Endothelial cell (in vitro differentiated cells): ENCODE measurements around the gene FANCE. TPM values are rescaled to one million over a fixed set of nuclear protein-coding genes. Genes with fewer than 3 reads are reported as not detected.

ENCODE experiments used
- DNase-seq: peaks from one replicate; pipeline ENCODE4 v3.0.0; 2021; ENCODE audit warnings: low spot score
- H3K27ac Mint-ChIP-seq: one replicate; pipeline ENCODE4 v1.8.0; 2021; ENCODE audit warnings: mixed read lengths, inconsistent platforms; ENCODE audit not compliant: unreplicated experiment
- H3K27me3 Mint-ChIP-seq: one replicate; pipeline ENCODE4 v1.8.0; 2021; ENCODE audit warnings: mild to moderate bottlenecking, moderate library complexity, mixed read lengths, inconsistent platforms; ENCODE audit not compliant: unreplicated experiment
- H3K36me3 Mint-ChIP-seq: one replicate; pipeline ENCODE4 v1.8.0; 2021; ENCODE audit warnings: mild to moderate bottlenecking, low read depth, mixed read lengths, inconsistent platforms; ENCODE audit not compliant: unreplicated experiment
- H3K4me1 Mint-ChIP-seq: one replicate; pipeline ENCODE4 v1.8.0; 2021; ENCODE audit warnings: mild to moderate bottlenecking, mixed read lengths, inconsistent platforms; ENCODE audit not compliant: unreplicated experiment
- H3K4me3 Mint-ChIP-seq: one replicate; pipeline ENCODE4 v1.8.0; 2021; ENCODE audit warnings: mild to moderate bottlenecking, mixed read lengths, inconsistent platforms; ENCODE audit not compliant: unreplicated experiment
- H3K9me3 Mint-ChIP-seq: one replicate; pipeline ENCODE4 v1.8.0; 2021; ENCODE audit warnings: mixed read lengths, inconsistent platforms; ENCODE audit not compliant: unreplicated experiment
- total RNA-seq: library from RNA; stranded (reverse); fragmentation: NEBNext Ultra II Directional; extraction: Animal tissue kit (Norgen Biotek cat#: 25700); gene quantifications from one replicate; pipeline ENCODE4 v1.2.1, GENCODE V29; 2021; ENCODE audit not compliant: unreplicated experiment
- TF ChIP-seq, protein P1 (sequence below): fragments of 200-600 bp; sonication (generic); IDR thresholded peaks from one replicate; pipeline ENCODE4 v1.5.0; 2021; ENCODE audit warnings: antibody characterized with exemption; ENCODE audit not compliant: unreplicated experiment

Gene FANCE
- total RNA-seq, 1 donor from 2014 or later = 21.8 TPM

DNA sequence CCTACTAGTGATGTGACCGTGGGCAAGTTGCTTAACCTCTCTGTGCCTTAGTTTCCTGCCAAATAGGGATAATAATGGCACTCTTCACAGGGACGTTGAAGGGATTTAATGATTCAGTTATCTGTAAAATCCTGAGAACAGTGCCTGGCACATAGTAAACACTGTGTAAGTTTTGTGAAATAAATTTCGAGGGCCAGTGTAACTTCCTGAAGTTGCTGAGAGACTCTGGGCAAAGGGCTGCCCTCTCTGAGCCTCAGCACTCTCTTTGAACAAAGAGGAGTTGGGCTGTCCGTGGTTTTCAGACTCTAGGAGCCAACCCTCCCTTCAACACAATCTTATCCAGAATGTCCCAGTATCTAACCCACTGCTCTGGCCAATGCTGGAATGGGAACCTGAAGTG lies 47.2 kb downstream of the FANCE start:
- peaks cover 19% of the 10 kb centered on the region for H3K27me3 Mint-ChIP-seq
- H3K9me3 Mint-ChIP-seq = no peaks in the 10 kb centered on the region
- no peak overlapping the region for H3K4me3 Mint-ChIP-seq
- no peak overlapping the region for H3K27ac Mint-ChIP-seq
- peaks cover 15% of the 10 kb centered on the region for H3K4me1 Mint-ChIP-seq
- no peak for DNase-seq
- peaks cover 5% of the 10 kb centered on the region for H3K36me3 Mint-ChIP-seq
- TF ChIP-seq, protein P1, sequence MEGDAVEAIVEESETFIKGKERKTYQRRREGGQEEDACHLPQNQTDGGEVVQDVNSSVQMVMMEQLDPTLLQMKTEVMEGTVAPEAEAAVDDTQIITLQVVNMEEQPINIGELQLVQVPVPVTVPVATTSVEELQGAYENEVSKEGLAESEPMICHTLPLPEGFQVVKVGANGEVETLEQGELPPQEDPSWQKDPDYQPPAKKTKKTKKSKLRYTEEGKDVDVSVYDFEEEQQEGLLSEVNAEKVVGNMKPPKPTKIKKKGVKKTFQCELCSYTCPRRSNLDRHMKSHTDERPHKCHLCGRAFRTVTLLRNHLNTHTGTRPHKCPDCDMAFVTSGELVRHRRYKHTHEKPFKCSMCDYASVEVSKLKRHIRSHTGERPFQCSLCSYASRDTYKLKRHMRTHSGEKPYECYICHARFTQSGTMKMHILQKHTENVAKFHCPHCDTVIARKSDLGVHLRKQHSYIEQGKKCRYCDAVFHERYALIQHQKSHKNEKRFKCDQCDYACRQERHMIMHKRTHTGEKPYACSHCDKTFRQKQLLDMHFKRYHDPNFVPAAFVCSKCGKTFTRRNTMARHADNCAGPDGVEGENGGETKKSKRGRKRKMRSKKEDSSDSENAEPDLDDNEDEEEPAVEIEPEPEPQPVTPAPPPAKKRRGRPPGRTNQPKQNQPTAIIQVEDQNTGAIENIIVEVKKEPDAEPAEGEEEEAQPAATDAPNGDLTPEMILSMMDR = no peak

DNA sequence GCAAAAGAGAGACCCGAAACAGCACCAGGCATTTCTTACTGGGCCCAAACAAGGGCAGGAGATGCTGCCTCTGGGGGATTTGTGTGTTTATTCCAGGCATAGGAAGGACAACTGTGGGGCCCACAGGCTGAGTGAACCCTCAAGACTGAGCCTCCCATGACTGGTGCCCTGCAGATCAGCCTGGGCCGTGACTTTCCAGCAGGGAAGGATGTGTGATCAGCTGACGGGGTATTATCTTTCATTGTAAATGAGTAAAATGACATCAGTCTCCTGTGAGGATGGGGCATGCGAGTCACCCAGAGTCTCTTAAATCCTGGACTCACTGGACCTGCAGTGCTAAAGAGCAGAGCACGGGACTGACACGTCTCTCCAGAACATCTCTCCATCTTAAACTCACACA lies 48.6 kb downstream of the FANCE start:
- peaks cover 5% of the 10 kb centered on the region for H3K36me3 Mint-ChIP-seq
- peak overlapping the region; percentile 0 for H3K27ac Mint-ChIP-seq
- H3K4me1 Mint-ChIP-seq = peaks cover 8% of the 10 kb centered on the region
- no peak for DNase-seq
- no peak overlapping the region for H3K4me3 Mint-ChIP-seq
- H3K9me3 Mint-ChIP-seq = no peaks in the 10 kb centered on the region
- peaks cover 18% of the 10 kb centered on the region for H3K27me3 Mint-ChIP-seq
- TF ChIP-seq, protein P1 = no peak

DNA sequence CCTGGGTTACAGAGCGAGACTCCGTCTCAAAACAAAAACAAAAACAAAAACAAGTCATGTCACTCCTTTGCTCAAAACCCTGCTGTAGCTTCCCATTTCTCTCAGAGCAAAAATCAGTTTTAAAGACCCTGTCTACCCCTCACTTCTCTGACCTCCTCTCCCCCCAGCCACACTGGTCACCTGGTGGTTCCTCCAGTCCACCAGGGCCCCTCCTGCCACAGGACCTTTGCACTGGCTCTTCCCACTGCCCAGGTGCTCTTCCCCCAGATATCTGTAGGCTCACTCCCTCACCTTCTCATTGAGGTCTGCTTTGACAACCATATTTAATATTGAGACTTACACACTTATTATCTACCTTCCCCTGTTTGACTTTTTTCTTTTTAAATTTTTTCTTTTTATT lies 49.6 kb downstream of the FANCE start:
- Mint-ChIP-seq H3K4me3 (no peak overlapping the region), H3K27ac (no peak overlapping the region), H3K9me3 (no peaks in the 10 kb centered on the region), H3K4me1 (peaks cover 8% of the 10 kb centered on the region), H3K36me3 (peaks cover 5% of the 10 kb centered on the region), H3K27me3 (peaks cover 16% of the 10 kb centered on the region)
- DNase-seq = no peak
- TF ChIP-seq, protein P1 = no peak

DNA sequence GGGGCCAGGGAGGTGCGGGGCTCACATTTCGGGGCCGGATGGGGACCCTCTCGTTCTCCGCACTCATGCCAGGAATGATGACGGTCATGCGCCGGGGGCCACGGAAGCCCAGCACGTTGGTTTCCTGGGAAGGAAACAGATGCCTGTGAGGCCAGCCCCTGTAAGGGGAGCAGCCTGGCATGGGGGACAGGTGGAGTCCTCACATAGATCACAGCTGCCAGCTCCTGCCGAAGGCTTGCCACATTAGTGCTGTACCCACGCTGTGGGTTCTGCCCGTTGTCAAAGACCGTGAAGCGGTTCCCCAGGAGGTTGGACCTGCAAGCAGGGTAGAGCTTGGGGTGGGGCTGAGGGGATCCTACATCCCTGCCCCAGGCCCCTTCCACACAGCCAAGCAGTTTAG lies 51.4 kb downstream of the FANCE start:
- H3K4me3 Mint-ChIP-seq = no peak overlapping the region

DNA sequence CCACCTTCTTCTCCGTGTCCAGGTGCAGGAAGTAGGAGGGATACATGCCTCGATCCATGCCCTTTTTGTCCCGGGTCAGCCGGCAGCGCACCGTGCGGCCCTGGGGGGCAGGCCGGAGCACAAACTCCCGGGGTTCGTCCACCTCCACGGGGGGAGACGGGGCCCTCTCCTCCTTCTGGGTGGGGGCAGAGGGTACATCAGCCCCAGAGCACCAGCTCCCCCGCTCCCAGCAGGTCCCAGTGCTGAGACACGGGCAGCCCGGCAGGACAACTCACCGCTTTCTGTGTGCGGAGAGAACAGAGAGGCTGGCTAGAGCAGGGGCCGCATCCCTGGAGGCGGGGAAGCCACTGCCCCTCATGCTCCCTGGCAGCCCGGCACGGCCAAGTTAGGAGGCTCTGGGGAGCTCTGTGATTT lies 53.9 kb downstream of the FANCE start:
- Mint-ChIP-seq H3K4me3 (no peak overlapping the region), H3K27ac (no peak overlapping the region), H3K4me1 (peaks cover 4% of the 10 kb centered on the region), H3K9me3 (no peaks in the 10 kb centered on the region), H3K27me3 (peaks cover 10% of the 10 kb centered on the region), H3K36me3 (no peaks in the 10 kb centered on the region)
- TF ChIP-seq, protein P1 = no peak
- DNase-seq = no peak

More for the DNA sequence above, 51.4 kb downstream of the FANCE start:
- Mint-ChIP-seq H3K36me3 (peaks cover 3% of the 10 kb centered on the region), H3K27me3 (peaks cover 14% of the 10 kb centered on the region), H3K27ac (no peak overlapping the region), H3K4me1 (peaks cover 6% of the 10 kb centered on the region), H3K9me3 (no peaks in the 10 kb centered on the region)
- no peak for DNase-seq
- TF ChIP-seq, protein P1 = no peak
